Inflammatory macrophage treated with lipopolysaccharide for 4 hours (primary cell): ENCODE measurements around the gene ATP13A1.

ENCODE experiments used
- DNase-seq: peaks from one replicate; pipeline ENCODE4 v3.0.0-alpha.2; 2020

The ATP13A1 gene

GRCh38 chr19:19642506-19643157, 20.8 kb downstream of the ATP13A1 start:
- DNase-seq = peak; percentile 36

DNA sequence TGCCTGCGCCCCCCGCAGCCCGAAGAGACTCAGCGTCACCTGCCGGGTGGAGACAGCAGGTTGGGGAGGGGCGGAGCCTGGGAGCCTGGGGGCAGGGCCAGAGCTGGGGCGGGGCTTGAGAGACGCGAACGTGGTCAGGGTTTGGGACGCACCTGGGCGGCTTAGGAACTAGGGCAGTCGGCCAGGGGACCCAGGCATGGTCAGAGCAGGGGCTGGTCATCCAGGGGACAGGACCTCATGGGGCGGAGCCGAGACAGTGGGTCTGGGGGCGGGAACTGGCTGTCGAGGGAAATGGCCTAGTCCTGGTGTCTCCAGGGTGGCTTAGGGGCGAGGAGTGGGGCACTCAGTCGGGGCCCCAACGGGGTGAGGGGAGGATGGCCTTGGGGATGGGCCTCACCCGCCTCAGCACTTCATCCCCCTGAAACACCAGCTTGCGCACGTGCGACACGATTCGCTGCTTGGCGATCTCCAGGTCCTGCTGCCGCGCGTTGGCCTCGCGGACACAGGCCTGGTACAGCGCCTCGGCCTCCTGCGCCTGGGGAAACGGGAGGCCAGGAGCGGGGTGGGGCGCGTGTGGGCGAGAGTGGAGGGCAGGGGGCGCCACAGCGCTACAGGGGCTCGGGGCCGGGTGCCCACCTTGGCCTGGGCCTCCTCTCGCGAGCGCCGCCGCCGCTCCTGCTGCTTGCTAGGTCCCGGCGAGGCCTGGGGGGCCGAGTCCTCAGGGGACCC, 25.8 kb downstream of the ATP13A1 start:
- no peak for DNase-seq

- no peak for DNase-seq
These were observed 26.3 kb downstream of the ATP13A1 start for GRCh38 chr19:19637186-19637522.

- DNase-seq = no peak
These were observed 26.8 kb downstream of the ATP13A1 start for GRCh38 chr19:19636573-19637185.

- DNase-seq = no peak
These were observed 28.2 kb downstream of the ATP13A1 start for GRCh38 chr19:19635313-19635702.

DNA sequence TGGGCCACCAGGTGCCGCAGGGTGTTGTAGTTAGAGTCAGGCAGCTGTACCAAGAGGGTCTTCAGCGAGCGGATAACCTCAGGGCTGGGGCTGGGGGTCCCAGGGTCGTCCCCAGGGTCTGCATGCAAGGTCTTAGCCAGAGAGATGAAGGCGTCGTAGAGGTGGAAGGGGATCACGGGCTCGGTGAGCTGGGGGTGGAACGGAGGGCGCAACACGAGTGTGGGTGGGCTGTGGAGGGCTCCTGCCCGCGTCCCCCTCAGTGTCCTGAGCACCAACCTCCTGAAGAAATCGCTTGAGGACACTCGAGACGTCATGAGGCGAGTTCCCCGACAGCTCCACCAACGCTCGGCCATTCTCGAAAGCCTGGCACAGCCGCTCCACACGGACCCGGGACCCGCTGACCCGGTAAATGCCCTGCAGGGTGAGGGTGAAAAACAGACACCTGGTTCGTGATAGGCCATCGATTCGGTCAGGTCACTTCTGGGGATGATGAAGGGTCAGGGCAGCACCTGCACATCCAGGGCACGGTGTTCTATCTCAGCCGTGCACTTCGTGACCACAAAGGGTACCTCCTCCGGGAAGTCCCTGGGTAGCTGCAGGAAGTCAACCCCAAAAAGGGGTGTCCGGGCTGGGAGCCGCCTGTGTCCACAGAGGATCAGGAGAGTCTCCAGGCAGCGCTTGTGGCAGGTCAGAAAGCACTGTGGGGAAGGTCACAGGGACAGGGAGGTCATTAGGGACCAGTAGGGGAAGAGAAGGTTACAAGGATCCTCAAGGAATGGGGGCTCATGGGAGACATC, 28.8 kb downstream of the ATP13A1 start:
- no peak for DNase-seq

GRCh38 chr19:19633711-19634515, 29.6 kb downstream of the ATP13A1 start:
- no peak for DNase-seq

- no peak for DNase-seq
These were observed 30.8 kb downstream of the ATP13A1 start for GRCh38 chr19:19632661-19633060.

- no peak for DNase-seq
These were observed 32.1 kb downstream of the ATP13A1 start for GRCh38 chr19:19631346-19631745.

GRCh38 chr19:19630426-19630825, 33.0 kb downstream of the ATP13A1 start:
- no peak for DNase-seq

DNA sequence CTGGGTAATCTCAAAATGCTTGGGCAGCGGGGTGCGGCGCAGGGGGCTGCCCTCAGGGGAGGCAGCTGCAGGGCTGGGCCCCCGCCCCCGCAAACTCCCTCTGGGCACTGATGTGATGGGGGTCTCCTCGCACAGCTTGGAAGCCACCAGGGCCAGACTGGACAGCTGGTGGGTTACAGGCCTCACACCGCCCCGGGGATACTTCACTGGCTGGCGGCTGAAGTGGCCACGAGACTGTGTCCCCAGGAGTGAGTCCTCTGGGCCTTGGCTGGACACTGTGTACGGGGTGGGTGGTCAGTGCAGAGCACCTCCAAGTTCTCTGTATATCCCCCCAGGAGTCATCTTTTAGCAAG, 33.4 kb downstream of the ATP13A1 start:
- DNase-seq = no peak

DNA sequence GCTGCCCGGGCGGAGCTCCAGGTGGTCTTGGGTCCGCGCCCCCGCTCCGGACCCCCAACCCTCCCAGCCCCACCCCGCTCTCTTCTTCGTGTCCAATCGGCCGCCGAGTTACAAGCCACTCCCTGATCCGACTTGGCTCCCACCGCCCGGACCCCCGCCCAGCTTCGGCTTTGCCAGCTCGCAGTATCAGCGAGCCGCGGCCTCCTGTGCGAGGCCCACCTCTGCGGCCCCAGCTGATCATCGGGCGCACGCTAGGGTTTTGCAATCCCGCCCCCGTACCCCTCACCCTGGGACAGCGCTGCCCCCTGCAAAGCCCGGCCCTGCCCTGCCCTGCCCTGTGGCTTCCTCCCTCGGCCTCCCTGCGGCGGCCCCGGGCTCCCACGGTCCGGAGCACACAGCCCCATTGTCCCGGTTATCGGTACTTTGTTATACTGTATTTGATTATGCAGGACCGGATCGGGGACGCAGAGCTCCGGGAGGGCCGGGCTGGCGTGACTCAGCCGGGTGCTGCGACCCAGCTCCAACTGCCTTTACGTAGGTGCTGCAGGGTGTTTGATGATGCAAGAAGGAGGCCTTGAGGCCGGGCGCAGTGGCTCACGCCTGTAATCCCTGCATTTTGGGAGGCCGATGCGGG, 34.9 kb downstream of the ATP13A1 start:
- DNase-seq = peak; percentile 67

- DNase-seq = no peak
These were observed 35.6 kb downstream of the ATP13A1 start, which contains the start of gene LPAR2 for GRCh38 chr19:19627621-19628500. LPAR2 (minus strand) TSS chr19:19628220; CDS start chr19:19627275, 945 bp downstream.

GRCh38 chr19:19626516-19627472, 36.7 kb downstream of the ATP13A1 start:
- DNase-seq = no peak

DNA sequence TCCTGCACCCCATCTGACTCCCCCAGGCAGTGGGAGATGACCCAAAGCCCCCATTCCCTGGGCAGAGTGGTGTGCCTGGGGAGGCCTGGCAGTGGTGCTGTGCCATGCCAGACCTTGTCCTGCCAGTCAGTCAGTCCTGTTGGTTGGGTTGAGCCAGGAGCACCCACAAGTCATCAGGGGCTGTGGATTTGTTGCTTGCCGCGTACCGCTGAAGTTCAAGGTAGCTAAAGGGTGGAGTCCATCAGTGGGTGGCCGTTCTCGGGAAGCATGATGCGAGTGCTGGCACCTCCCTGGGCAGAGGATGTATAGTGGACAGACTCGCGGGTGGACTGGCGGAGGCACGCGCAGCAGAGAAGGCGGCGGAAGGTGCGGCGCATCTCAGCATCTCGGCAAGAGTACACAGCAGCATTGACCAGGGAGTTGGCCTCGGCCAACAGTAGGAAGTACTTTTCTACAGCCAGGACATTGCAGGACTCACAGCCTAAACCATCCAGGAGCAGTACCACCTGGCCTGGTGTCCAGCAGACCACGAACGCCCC, 39.4 kb downstream of the ATP13A1 start:
- DNase-seq = no peak

- DNase-seq = no peak
These were observed 40.1 kb downstream of the ATP13A1 start for GRCh38 chr19:19623383-19623782.

DNA sequence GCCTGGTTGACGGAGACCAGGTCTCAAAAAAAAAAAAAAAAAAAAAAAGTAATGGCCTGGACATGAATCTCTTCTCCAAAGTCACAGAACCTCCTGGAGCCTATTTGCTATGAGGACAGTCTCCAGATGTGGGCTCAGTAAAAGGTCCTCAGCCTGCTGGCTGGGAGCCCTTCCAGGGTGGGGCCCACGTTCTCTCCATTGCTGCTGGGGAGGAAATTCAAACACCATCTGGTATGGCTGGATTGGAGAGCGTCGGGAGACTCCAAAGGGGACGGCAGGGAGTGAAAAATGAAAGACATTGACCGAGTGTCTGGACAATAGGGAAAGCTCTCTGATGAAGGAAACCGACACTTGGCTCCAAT, 43.6 kb downstream of the ATP13A1 start:
- no peak for DNase-seq

DNA sequence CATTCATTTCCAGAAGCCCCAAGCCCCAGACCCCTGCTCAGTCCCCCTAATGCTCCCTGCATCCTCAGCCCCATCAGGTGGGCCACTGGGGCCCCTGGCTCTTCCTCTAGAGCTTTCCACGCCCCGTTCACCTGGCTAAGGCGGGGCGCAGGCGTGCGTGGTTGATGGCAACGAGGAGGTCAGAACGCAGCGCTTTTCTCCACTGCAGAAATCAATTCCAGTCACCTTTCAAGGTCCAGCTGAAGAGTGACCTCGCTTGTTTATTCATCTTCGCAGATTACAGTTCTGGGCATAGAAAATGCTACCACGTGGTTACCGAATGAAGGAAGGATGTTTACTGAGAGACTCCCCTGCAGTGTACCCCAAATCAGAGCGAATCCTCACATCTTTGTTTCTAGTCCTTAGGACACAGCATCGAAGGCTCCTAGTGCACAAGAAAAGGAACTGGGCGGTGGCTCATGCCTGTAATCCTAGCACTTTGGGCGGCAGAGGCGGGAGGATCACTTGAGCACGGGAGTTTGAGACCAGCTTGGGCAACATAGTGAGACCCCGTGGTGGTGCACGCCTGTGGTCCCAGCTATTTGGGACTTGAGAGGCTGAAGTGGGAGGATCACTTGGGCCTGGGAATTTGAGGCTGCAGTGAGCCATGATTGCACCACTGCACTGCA, 44.2 kb downstream of the ATP13A1 start:
- DNase-seq = peak; percentile 38
